Measurements from ENCODE around the gene SPG21. TPM values are rescaled to one million over a fixed set of nuclear protein-coding genes. Genes with fewer than 3 reads are reported as not detected.
A peak's percentile ranks its signal among the peaks of the same experiment; 100 is the strongest.

The SPG21 gene
- total and polyA plus RNA-seq, 12 donors, result 51.1 to 121 (median 91.5) TPM

DNA sequence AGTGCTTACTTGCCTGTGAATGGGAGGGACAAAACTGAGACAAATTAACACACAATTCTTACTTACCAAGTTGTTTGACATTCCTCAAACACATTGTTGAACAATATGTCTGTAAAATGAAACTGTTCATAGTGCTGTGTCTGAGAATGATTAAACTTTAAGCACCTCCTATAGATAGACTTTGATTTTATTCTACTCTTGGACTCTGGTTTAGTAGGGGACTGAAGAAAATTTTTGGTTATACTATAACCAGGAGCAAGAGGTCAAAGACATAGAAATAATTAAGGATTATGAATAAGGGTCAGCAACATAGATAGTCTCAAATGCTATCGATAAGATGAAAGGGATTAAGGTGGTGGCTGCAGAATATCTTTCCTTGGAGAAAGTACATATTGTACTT is 47.6 kb upstream of the SPG21 start:
- Histone ChIP-seq H3K4me3 (no peak overlapping the region), H3K27me3 (no peaks in the 10 kb centered on the region), H3K36me3 (replicated peaks in 1 of 2) (no peaks in the 10 kb centered on the region), H3K27ac (no peak overlapping the region), H3K4me1 (replicated peaks in 1 of 2) (no peaks in the 10 kb centered on the region), H3K9me3 (replicated peaks in 1 of 3) (no peaks in the 10 kb centered on the region)
- intact Hi-C loops (cut with DNase I), result no loop called here
- no peak for DNase-seq
- TF ChIP-seq POLR2A (IDR thresholded peaks at IDR 0.05), result no peak
- TF ChIP-seq, protein P1, sequence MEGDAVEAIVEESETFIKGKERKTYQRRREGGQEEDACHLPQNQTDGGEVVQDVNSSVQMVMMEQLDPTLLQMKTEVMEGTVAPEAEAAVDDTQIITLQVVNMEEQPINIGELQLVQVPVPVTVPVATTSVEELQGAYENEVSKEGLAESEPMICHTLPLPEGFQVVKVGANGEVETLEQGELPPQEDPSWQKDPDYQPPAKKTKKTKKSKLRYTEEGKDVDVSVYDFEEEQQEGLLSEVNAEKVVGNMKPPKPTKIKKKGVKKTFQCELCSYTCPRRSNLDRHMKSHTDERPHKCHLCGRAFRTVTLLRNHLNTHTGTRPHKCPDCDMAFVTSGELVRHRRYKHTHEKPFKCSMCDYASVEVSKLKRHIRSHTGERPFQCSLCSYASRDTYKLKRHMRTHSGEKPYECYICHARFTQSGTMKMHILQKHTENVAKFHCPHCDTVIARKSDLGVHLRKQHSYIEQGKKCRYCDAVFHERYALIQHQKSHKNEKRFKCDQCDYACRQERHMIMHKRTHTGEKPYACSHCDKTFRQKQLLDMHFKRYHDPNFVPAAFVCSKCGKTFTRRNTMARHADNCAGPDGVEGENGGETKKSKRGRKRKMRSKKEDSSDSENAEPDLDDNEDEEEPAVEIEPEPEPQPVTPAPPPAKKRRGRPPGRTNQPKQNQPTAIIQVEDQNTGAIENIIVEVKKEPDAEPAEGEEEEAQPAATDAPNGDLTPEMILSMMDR (IDR thresholded peaks at IDR 0.05), result no peak
- 81 to 87% (median 84%) methylated on average over 1 of the region's 1 CpG for WGBS, 4 donors

DNA sequence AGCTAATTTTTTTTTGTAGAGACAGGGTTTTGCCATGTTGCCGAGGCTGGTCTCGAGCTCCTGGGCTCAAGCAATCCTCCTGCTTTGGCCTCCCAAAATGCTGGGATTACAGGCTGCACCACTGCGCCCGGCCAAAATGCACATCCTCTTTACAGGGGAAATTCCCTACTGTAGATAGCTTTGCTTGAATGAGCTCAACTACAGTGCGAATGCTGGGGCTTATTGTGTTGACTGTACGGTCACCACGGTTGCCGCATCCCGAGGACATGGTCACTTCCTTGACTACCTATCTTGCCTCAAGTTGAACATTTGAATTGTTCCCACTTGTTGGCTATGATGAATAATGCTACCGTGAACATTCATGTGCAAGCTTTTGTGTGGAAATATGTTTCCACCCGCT is 45.0 kb upstream of the SPG21 start:
- 85 to 92% (median 89%) methylated on average over 11 of the region's 11 CpGs for WGBS, 4 donors
- Histone ChIP-seq H3K9me3 (replicated peaks in 1 of 3) (no peaks in the 10 kb centered on the region), H3K27me3 (no peaks in the 10 kb centered on the region), H3K36me3 (replicated peaks in 1 of 2) (no peaks in the 10 kb centered on the region), H3K4me1 (replicated peaks in 1 of 2) (no peaks in the 10 kb centered on the region), H3K4me3 (no peak overlapping the region), H3K27ac (no peak overlapping the region)
- no peak for DNase-seq
- intact Hi-C loops (cut with DNase I), result no loop called here
- TF ChIP-seq, protein P1 (IDR thresholded peaks at IDR 0.05), result no peak
- no peak for TF ChIP-seq POLR2A (IDR thresholded peaks at IDR 0.05)

DNA sequence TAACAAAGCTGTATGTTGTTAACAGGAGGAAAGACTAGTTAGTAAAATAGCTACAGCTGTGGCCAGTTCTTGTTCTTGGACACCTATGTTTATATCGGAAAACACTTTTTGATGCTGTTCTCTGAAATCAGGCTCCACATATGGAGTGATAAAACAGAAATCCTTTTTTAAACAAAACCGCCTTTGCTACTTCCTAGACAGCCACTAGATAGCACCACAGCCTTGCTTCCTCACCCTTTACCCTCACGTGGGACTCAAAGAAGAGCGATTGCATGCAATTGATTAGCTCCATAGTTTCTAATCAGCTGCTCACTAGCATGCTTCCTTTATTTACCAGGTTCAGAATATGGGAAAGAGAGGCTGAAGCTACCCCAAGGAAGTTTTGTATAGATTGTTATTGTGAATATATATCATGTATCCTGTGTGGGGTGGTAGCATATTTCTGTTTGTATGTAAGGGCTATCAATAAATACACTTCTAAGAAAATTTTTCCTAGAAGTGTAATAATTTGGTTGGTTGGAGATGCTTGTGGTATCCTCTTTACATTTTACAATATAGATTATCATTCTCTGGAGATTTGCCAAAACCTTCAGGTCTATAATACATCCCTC is 44.0 kb upstream of the SPG21 start:
- Histone ChIP-seq H3K27me3 (no peaks in the 10 kb centered on the region), H3K9me3 (replicated peaks in 1 of 3) (no peaks in the 10 kb centered on the region), H3K27ac (no peak overlapping the region), H3K4me1 (replicated peaks in 1 of 2) (peaks cover under 1% of the 10 kb centered on the region in 2 donors), H3K36me3 (replicated peaks in 1 of 2) (no peaks in the 10 kb centered on the region), H3K4me3 (no peak overlapping the region)
- intact Hi-C loops (cut with DNase I), result no loop called here
- TF ChIP-seq, protein P1 (IDR thresholded peaks at IDR 0.05), result peak in 5 of 6 experiments; percentile 27 to 51 (median 46)
- TF ChIP-seq POLR2A (IDR thresholded peaks at IDR 0.05), result no peak
- no peak for DNase-seq
- WGBS, 4 donors, result 10 to 15% (median 13%) methylated on average over 4 of the region's 4 CpGs

DNA sequence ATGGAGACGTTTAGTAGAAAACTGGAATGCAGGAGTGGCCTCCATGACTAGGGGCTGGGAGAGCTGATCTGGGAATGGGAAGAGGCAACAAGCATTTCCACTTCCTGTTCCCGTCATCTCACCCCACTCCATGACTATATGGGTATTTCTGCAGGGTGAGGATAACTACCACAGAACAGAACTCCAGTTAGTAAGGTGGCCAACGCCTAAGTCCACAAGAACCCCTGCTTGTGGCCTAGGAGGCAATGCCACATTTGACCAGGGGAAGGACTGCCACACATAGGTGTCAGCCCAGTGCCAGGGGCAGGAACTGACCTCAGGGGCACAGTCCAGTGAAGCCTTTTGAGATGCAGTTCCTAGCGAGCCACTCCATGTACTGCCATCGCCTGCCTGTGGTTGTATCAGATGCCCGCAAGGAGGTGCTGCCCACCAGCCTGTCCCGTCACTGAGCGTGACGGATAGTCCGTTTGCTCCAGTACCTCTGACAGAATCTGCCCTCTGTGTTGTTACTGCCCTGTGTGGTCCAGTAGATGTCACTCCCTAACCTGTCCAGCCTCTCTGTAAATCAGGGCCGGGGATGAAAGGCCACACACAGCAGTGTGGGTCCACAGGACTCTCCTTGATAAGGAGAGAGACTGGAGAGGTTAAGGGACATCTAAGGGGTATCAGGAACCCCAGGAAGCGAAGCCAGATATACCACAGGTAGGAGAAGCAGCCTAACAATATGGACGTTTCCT is 43.3 kb upstream of the SPG21 start:
- TF ChIP-seq, protein P1 (IDR thresholded peaks at IDR 0.05), result peak; percentile 29 to 66 (median 51)
- TF ChIP-seq POLR2A (IDR thresholded peaks at IDR 0.05), result no peak
- H3K36me3 ChIP-seq (replicated peaks in 1 of 2), result no peaks in the 10 kb centered on the region
- H3K27me3 ChIP-seq, result no peaks in the 10 kb centered on the region
- peaks cover 7 to 9% of the 10 kb centered on the region in 2 donors for H3K4me1 ChIP-seq (replicated peaks in 1 of 2)
- no peaks in the 10 kb centered on the region for H3K9me3 ChIP-seq (replicated peaks in 1 of 3)
- intact Hi-C loops (cut with DNase I), result no loop called here
- H3K4me3 ChIP-seq, result no peak overlapping the region
- peak in 6 of 7 donors; percentile 31 to 78 (median 66) for DNase-seq
- 25 to 41% (median 33%) methylated on average over 9 to 13 of the region's 13 CpGs for WGBS, 4 donors
- no peak overlapping the region for H3K27ac ChIP-seq
